Progenitor cell of endocrine pancreas (in vitro differentiated cells): ENCODE results near the gene MGAT4B. TPM values are rescaled to one million over a fixed set of nuclear protein-coding genes. Genes with fewer than 3 reads are reported as not detected.
"Not testable (repeated sequence)": the region's sequence is repeated elsewhere in the genome, so short reads cannot be mapped to it uniquely, and the experiment has no call there.

Experiments
- DNase-seq: peaks from one replicate; pipeline ENCODE4 v3.0.0; 2021; ENCODE audit warnings: low spot score; ENCODE audit not compliant: unreplicated experiment
- H3K27ac Mint-ChIP-seq: 2 replicates; pipeline ENCODE4 v1.8.0; 2021; ENCODE audit warnings: mild to moderate bottlenecking, moderate library complexity, mixed read lengths
- H3K27me3 Mint-ChIP-seq: 2 replicates; pipeline ENCODE4 v1.8.0; 2021; ENCODE audit warnings: mixed read lengths
- H3K36me3 Mint-ChIP-seq: 2 replicates; pipeline ENCODE4 v1.8.0; 2022; ENCODE audit warnings: mixed read lengths; ENCODE audit not compliant: insufficient read depth
- H3K4me1 Mint-ChIP-seq: 2 replicates; pipeline ENCODE4 v1.8.0; 2021; ENCODE audit warnings: low read depth, mixed read lengths
- H3K4me3 Mint-ChIP-seq: 2 replicates; pipeline ENCODE4 v1.8.0; 2021; ENCODE audit warnings: low read depth, mild to moderate bottlenecking, moderate library complexity, mixed read lengths
- H3K9me3 Mint-ChIP-seq: 2 replicates; pipeline ENCODE4 v1.8.0; 2021; ENCODE audit warnings: low read depth, mixed read lengths
- CTCF ChIP-seq: fragments of 200-600 bp; sonication (generic); IDR thresholded peaks from one replicate; pipeline ENCODE4 v1.5.0; 2021; ENCODE audit warnings: antibody characterized with exemption, mild to moderate bottlenecking; ENCODE audit not compliant: unreplicated experiment
- total RNA-seq: library from RNA; stranded (reverse); gene quantifications from 2 replicates; pipeline ENCODE4 v1.2.1, GENCODE V29; 2021

Gene MGAT4B
- total RNA-seq, 1 donor from 2014 or later: 159 TPM

- Mint-ChIP-seq H3K36me3 (peaks cover 7% of the 10 kb centered on the region), H3K4me3 (no peak overlapping the region), H3K4me1 (no peaks in the 10 kb centered on the region), H3K27ac (no peak overlapping the region), H3K9me3 (peaks cover 3% of the 10 kb centered on the region), H3K27me3 (no peaks in the 10 kb centered on the region)
- no peak for TF ChIP-seq CTCF
- no peak for DNase-seq
Observed at GRCh38 chr5:179791881-179792611, 14.6 kb downstream of the MGAT4B start.

- not testable (repeated sequence) for H3K4me3 Mint-ChIP-seq, H3K9me3 Mint-ChIP-seq, H3K27ac Mint-ChIP-seq, DNase-seq, H3K27me3 Mint-ChIP-seq, H3K4me1 Mint-ChIP-seq, H3K36me3 Mint-ChIP-seq
Observed at GRCh38 chr5:179789278-179789677, 17.4 kb downstream of the MGAT4B start.

GRCh38 chr5:179788193-179788854, 18.3 kb downstream of the MGAT4B start:
- Mint-ChIP-seq H3K36me3 (peaks cover 4% of the 10 kb centered on the region), H3K27ac (no peak overlapping the region), H3K27me3 (no peaks in the 10 kb centered on the region), H3K4me1 (no peaks in the 10 kb centered on the region), H3K9me3 (peaks cover 3% of the 10 kb centered on the region), H3K4me3 (no peak overlapping the region)
- no peak for TF ChIP-seq CTCF
- DNase-seq: no peak

- no peak for TF ChIP-seq CTCF
Observed at GRCh38 chr5:179786861-179787260, 19.8 kb downstream of the MGAT4B start.

GRCh38 chr5:179783128-179783527, 23.5 kb downstream of the MGAT4B start:
- Mint-ChIP-seq H3K9me3 (no peaks in the 10 kb centered on the region), H3K27ac (no peak overlapping the region), H3K27me3 (no peaks in the 10 kb centered on the region), H3K4me3 (no peak overlapping the region), H3K4me1 (no peaks in the 10 kb centered on the region), H3K36me3 (peaks cover 4% of the 10 kb centered on the region)
- no peak for TF ChIP-seq CTCF
- DNase-seq: no peak

More at GRCh38 chr5:179786861-179787260, 19.8 kb downstream of the MGAT4B start:
- no peaks in the 10 kb centered on the region for H3K4me1 Mint-ChIP-seq
- no peaks in the 10 kb centered on the region for H3K27me3 Mint-ChIP-seq
- H3K36me3 Mint-ChIP-seq: peaks cover 4% of the 10 kb centered on the region
- no peak for DNase-seq
- H3K27ac Mint-ChIP-seq: no peak overlapping the region
- H3K9me3 Mint-ChIP-seq: peaks cover 3% of the 10 kb centered on the region
- no peak overlapping the region for H3K4me3 Mint-ChIP-seq
